ENCODE data around the gene DNASE1.

DNA sequence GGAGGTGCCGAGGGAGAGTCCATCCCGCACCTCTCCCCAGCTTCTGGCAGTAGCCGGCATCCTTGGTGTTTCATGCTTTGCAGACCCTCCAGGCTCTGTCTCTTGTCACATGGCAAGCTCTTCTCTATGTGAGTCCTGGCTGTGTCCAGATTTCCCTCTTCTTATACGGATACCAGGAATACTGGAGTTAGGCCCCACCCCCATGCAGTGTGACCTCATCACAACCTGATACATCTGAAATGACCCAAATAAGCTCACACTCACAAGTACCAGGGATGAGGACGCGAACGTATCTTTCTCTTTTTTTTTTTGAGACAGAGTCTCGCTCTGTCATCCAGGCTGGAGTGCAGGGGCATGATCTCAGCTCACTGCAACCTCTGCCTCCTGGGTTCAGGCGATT, 39.6 kb downstream of the DNASE1 start:
- TF ChIP-seq, protein P1, sequence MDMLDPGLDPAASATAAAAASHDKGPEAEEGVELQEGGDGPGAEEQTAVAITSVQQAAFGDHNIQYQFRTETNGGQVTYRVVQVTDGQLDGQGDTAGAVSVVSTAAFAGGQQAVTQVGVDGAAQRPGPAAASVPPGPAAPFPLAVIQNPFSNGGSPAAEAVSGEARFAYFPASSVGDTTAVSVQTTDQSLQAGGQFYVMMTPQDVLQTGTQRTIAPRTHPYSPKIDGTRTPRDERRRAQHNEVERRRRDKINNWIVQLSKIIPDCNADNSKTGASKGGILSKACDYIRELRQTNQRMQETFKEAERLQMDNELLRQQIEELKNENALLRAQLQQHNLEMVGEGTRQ (IDR thresholded peaks at IDR 0.05; ENCODE audit: borderline replicate concordance, low read depth, low read length) = no peak
- TF ChIP-seq POLR2AphosphoS5 (IDR thresholded peaks at IDR 0.05; ENCODE audit: low read depth, low read length) = no peak
- TF ChIP-seq RAD21 (IDR thresholded peaks at IDR 0.05; ENCODE audit: low read length) = no peak
- no peak for TF ChIP-seq TAF1 (IDR thresholded peaks at IDR 0.05; ENCODE audit: borderline replicate concordance, low read depth, low read length)
- no peak for TF ChIP-seq YY1 (IDR thresholded peaks at IDR 0.05; ENCODE audit: low read depth)
- TF ChIP-seq NRF1 (IDR thresholded peaks at IDR 0.05; ENCODE audit: low read depth, low read length) = no peak
- no peak for TF ChIP-seq SMC3 (IDR thresholded peaks at IDR 0.05; ENCODE audit: low read depth, low read length)
- no peak for TF ChIP-seq FOXM1 (IDR thresholded peaks at IDR 0.05; ENCODE audit: low read depth)
- TF ChIP-seq, protein P2, sequence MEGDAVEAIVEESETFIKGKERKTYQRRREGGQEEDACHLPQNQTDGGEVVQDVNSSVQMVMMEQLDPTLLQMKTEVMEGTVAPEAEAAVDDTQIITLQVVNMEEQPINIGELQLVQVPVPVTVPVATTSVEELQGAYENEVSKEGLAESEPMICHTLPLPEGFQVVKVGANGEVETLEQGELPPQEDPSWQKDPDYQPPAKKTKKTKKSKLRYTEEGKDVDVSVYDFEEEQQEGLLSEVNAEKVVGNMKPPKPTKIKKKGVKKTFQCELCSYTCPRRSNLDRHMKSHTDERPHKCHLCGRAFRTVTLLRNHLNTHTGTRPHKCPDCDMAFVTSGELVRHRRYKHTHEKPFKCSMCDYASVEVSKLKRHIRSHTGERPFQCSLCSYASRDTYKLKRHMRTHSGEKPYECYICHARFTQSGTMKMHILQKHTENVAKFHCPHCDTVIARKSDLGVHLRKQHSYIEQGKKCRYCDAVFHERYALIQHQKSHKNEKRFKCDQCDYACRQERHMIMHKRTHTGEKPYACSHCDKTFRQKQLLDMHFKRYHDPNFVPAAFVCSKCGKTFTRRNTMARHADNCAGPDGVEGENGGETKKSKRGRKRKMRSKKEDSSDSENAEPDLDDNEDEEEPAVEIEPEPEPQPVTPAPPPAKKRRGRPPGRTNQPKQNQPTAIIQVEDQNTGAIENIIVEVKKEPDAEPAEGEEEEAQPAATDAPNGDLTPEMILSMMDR (IDR thresholded peaks at IDR 0.05) = no peak
- TF ChIP-seq, protein P3, sequence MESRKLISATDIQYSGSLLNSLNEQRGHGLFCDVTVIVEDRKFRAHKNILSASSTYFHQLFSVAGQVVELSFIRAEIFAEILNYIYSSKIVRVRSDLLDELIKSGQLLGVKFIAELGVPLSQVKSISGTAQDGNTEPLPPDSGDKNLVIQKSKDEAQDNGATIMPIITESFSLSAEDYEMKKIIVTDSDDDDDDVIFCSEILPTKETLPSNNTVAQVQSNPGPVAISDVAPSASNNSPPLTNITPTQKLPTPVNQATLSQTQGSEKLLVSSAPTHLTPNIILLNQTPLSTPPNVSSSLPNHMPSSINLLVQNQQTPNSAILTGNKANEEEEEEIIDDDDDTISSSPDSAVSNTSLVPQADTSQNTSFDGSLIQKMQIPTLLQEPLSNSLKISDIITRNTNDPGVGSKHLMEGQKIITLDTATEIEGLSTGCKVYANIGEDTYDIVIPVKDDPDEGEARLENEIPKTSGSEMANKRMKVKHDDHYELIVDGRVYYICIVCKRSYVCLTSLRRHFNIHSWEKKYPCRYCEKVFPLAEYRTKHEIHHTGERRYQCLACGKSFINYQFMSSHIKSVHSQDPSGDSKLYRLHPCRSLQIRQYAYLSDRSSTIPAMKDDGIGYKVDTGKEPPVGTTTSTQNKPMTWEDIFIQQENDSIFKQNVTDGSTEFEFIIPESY (IDR thresholded peaks at IDR 0.05; ENCODE audit: borderline replicate concordance, low read depth) = no peak
- TF ChIP-seq, protein P4, sequence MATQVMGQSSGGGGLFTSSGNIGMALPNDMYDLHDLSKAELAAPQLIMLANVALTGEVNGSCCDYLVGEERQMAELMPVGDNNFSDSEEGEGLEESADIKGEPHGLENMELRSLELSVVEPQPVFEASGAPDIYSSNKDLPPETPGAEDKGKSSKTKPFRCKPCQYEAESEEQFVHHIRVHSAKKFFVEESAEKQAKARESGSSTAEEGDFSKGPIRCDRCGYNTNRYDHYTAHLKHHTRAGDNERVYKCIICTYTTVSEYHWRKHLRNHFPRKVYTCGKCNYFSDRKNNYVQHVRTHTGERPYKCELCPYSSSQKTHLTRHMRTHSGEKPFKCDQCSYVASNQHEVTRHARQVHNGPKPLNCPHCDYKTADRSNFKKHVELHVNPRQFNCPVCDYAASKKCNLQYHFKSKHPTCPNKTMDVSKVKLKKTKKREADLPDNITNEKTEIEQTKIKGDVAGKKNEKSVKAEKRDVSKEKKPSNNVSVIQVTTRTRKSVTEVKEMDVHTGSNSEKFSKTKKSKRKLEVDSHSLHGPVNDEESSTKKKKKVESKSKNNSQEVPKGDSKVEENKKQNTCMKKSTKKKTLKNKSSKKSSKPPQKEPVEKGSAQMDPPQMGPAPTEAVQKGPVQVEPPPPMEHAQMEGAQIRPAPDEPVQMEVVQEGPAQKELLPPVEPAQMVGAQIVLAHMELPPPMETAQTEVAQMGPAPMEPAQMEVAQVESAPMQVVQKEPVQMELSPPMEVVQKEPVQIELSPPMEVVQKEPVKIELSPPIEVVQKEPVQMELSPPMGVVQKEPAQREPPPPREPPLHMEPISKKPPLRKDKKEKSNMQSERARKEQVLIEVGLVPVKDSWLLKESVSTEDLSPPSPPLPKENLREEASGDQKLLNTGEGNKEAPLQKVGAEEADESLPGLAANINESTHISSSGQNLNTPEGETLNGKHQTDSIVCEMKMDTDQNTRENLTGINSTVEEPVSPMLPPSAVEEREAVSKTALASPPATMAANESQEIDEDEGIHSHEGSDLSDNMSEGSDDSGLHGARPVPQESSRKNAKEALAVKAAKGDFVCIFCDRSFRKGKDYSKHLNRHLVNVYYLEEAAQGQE (IDR thresholded peaks at IDR 0.05; ENCODE audit: low read depth, low read length) = no peak
- TF ChIP-seq GABPA (IDR thresholded peaks at IDR 0.05; ENCODE audit: low read depth) = no peak
- no peak for TF ChIP-seq EZH2phosphoT487 (IDR thresholded peaks at IDR 0.05; ENCODE audit: borderline replicate concordance, low read depth)

Data from SK-N-SH (cell line).